HG02642 (cell line): ENCODE data around the gene RUNX2.

Source experiments
- ATAC-seq: cut with Tn5 transposase; IDR thresholded peaks from one replicate; pipeline ENCODE4 v1.9.1; 2021; ENCODE audit warnings: mild to moderate bottlenecking; ENCODE audit not compliant: unreplicated experiment, poor library complexity

RUNX2 gene

GRCh38 chr6:45706319-45706718, 378.2 kb downstream of the RUNX2 start:
- ATAC-seq = peak; percentile 34

GRCh38 chr6:45707176-45707575, 379.0 kb downstream of the RUNX2 start:
- no peak for ATAC-seq

- ATAC-seq = peak; percentile 64
Measured at GRCh38 chr6:45709781-45710220, 381.7 kb downstream of the RUNX2 start.

GRCh38 chr6:45710304-45710821, 382.2 kb downstream of the RUNX2 start:
- ATAC-seq = peak; percentile 77

GRCh38 chr6:45712076-45712475, 383.9 kb downstream of the RUNX2 start:
- ATAC-seq = no peak

GRCh38 chr6:45712786-45713185, 384.7 kb downstream of the RUNX2 start:
- no peak for ATAC-seq
